AG08395 (cell line): Measurements from ENCODE around the gene AMBN.
"Not testable (repeated sequence)": the region's sequence is repeated elsewhere in the genome, so short reads cannot be mapped to it uniquely, and the experiment has no call there.

ENCODE experiments used
- DNase-seq: peaks from one replicate; pipeline ENCODE4 v3.0.0; 2012; ENCODE audit warnings: mixed read lengths, low spot score

AMBN gene

GRCh38 chr4:70608324-70608723 lies 16.3 kb downstream of the AMBN start:
- DNase-seq: no peak

- DNase-seq: peak; percentile 4
Measured at GRCh38 chr4:70613306-70614183, 21.5 kb downstream of the AMBN start.

DNA sequence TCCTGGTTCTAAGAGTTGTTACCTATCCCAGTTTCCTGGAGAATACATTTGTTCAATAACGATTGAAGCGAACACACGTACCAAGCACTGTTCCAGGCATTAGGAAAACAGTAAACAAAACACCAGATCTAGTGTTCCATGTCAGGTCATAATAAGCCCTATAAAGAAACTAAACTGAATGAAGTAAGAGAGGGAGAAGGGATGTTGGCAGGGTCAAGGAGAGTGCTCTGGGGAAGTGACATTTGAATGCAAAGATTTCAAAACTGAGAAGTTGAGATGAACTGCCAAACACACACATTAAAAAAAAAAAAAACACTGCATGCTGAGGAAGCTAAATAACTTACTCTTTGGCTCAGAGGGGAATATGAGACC lies 22.1 kb downstream of the AMBN start:
- DNase-seq: no peak

DNA sequence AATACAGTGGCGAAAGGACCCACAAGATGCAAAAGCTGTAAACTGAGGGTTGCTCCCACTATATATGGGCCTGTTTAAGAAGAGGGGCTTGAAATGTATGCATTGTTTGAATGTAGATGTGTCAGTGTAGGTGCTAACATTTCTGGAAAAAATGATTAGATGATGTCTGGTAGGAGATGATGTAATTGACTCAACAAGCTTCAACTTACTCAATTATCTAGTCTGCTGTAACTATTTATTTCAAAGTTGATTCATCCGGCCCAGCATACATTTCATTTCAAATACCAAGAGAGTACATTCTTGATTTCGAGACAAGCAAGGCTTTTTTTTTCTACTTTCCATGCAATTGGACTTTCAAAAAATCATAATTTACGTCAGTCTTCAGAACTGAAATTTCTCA lies 27.2 kb downstream of the AMBN start:
- DNase-seq: no peak

GRCh38 chr4:70619778-70620177 lies 27.7 kb downstream of the AMBN start:
- no peak for DNase-seq

DNA sequence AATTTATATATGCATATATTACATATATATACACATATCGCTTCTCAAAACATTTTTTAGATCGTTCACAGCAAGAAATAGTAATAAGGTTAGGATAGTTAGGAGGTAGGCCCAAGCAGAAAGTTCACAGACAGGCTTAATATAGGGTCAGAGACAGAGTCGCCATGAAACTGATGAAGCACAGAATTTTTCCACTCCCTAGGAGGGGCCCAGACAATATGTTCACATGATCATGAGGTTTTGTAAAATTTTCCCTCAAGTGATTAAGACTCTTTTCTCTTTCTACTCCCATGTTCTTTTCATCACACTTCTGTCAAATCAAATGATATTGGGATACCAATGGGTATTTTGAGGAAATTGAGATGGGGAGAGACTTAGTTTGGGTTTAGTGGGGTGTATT lies 31.3 kb downstream of the AMBN start:
- no peak for DNase-seq

- DNase-seq: no peak
Measured at GRCh38 chr4:70624226-70624793, 32.3 kb downstream of the AMBN start.

DNA sequence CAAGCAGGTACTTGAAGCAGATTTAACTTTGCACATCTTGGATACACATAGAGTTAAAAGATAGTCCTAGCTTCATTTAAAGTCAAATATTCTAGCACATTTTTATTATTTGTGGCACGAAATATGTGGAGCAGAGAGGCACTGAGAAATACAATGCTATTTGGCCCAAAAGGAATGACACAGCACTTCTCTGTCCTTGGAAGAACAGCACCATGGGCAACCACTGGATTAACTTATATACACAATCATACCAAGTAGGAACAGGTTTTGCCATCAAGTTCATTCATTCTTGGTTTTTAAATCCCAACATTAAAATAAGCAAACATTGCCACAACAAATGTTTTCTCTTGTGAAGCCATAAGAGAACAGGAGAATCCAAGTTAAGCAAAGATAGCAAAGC lies 35.6 kb downstream of the AMBN start:
- no peak for DNase-seq

- no peak for DNase-seq
Measured at GRCh38 chr4:70628444-70628843, 36.4 kb downstream of the AMBN start, which contains the start of gene ENAM. TSS of gene ENAM (plus strand) at chr4:70628744. CDS start at chr4:70629501, 757 bp downstream.

DNA sequence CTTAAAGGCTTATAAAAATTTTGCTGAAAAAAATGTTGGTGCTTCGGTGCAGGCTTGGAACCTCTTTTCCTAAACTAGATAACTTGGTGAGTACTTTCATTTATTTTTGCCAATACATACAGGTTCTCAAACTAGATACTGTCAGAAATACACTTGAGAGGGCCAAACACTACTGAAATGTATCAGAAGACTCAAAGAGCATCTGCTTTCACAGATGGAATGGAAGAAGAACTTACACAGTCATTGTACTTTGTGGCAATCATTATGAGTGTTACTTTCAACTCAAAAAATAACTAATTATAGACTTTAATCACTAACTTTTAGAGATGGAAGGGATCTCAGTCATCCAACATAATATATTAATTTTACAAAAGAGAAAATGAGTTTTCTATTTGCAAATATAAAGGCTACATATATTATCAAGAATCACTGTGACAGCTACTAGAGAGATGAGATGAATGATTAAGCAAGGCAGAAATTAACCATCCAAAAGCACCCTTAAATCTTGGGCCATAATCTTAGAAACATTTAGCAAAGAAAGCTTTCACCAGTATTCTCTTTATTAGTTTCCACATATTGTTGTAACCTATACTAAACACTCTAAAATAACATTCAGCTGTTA lies 37.5 kb downstream of the AMBN start:
- no peak for DNase-seq

- DNase-seq: no peak
Measured at GRCh38 chr4:70630162-70630561, 38.1 kb downstream of the AMBN start.

DNA sequence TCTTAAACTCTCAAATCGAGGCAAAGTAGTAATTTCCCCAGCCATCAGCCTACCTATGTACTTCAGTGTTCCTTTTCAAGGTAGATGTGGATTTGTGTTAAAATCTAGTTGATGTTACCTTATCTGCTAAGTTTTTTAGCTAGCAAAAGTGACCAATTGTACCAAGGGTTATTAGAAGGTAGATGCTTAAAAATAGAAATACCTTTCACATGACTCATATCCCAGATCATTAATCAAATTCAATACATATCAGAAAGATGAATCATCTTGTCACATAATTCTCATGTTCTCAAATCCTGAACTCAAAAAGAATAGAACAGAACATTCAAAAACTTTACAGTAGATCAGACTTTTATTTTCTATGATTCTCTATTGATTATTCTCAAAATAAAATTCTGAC lies 40.0 kb downstream of the AMBN start:
- DNase-seq: peak; percentile 15

GRCh38 chr4:70634482-70634881 lies 42.4 kb downstream of the AMBN start:
- DNase-seq: no peak

GRCh38 chr4:70637239-70637913 lies 45.3 kb downstream of the AMBN start:
- DNase-seq: no peak

DNA sequence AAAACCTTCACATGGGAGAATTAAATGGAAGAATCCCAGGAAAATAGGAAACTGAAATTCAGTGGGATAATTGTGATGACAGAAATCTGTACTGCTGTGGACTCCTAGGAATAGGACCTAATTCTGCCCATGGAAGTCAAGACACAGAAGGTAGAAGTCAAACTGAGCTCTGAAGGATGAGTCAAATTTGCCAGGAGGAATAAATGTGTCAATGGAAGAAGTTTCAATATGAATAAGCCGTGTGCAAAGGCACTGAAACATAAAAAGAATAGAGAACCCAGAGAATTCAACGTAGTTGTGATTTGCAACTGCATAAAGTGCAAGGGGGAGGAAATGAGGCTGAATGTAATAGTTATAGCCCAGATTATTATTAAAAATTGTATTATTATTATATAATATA lies 48.1 kb downstream of the AMBN start:
- DNase-seq: no peak

- DNase-seq: not testable (repeated sequence)
Measured at GRCh38 chr4:70650741-70651140, 58.7 kb downstream of the AMBN start.

GRCh38 chr4:70651864-70652506 lies 59.9 kb downstream of the AMBN start:
- DNase-seq: peak; percentile 57

DNA sequence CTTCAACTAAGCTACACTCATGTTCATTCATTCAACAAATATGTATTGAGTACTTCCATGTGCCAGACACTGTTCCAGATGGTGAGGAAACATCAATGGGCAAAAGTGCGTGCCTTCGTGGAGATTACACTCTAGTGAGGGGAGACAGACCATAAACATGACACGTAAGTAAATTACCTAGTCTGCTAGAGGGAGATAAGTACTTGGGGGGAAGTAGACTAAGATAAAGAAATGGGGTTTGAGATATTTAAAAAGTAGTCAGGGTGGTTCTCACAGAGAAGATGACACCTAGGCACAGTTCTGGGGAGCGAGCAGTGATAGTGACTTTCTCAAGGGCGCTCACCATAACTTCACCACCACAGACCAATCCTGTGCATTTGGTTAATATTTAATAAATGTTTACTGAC lies 62.6 kb downstream of the AMBN start:
- no peak for DNase-seq
